GM12878 (cell line): Measurements from ENCODE around the gene PRRX1. TPM values are rescaled to one million over a fixed set of nuclear protein-coding genes. Genes with fewer than 3 reads are reported as not detected.

ENCODE experiments used
- ATAC-seq: fragments of 200-7000 bp; cut with Tn5 transposase; 3 replicates; pipeline ENCODE4 v1.9.1; 2020; ENCODE audit warnings: mild to moderate bottlenecking, moderate library complexity
- BruUV-seq: library from RNA; stranded (reverse); fragments of 400-500 nt; replicated peaks from 2 replicates; lab custom pipeline; 2021; lab: Mats Ljungman, UMichigan
- CTCF ChIA-PET: fragments of 300-600 bp; sonication (Branson Sonifier 250); formaldehyde crosslinking; extraction: SDS; loops from one replicate; lab custom pipeline; 2021; ENCODE audit warnings: inconsistent platforms; lab: Yijun Ruan, JAX
- POLR2A ChIA-PET: fragments of 350-600 bp; formaldehyde crosslinking; extraction: SDS; loops from one replicate; lab custom pipeline; 2021; ENCODE audit warnings: inconsistent platforms; lab: Charles Lee
- RAD21 ChIA-PET: fragments of 300-600 bp; sonication (Branson Sonifier 250); formaldehyde crosslinking; loops from one replicate; lab custom pipeline; 2023; ENCODE audit warnings: antibody characterized with exemption; ENCODE audit not compliant: unreplicated experiment; lab: Charles Lee
- SMC1A ChIA-PET: fragments of 300-600 bp; sonication (Branson Sonifier 250); formaldehyde crosslinking; loops from one replicate; lab custom pipeline; 2023; ENCODE audit not compliant: unreplicated experiment, uncharacterized antibody; lab: Charles Lee
- DNase-seq: peaks from one replicate; pipeline ENCODE4 v3.0.0-alpha.2; 2011; ENCODE audit warnings: low read depth, low spot score
- FAIRE-seq: peaks from 3 replicates; lab custom pipeline; 2011; peaks lifted over from hg19 to GRCh38; lab: Jason Lieb, UNC
- H2AFZ ChIP-seq: 2 replicates; pipeline ENCODE4 v1.6.0; 2011; ENCODE audit warnings: low read depth, low read length, control low read depth; ENCODE audit not compliant: control insufficient read depth
- H3K27ac ChIP-seq: 2 replicates; pipeline ENCODE4 v1.5.1; 2011; ENCODE audit warnings: control low read depth; ENCODE audit not compliant: control insufficient read depth, insufficient read depth
- H3K27me3 ChIP-seq, 2 experiments: replicated peaks in 1 of 2; 2 replicates each; pipeline versions ENCODE4 v1.6.0 to v1.6.1; 2011; ENCODE audit warnings: low read length in 1 of 2; ENCODE audit not compliant: control insufficient read depth in 2 of 2, insufficient read depth in 2 of 2
- H3K36me3 ChIP-seq, 2 experiments: 2 replicates each; pipeline ENCODE4 v1.5.1; 2011; ENCODE audit warnings: low read length in 1 of 2; ENCODE audit not compliant: control insufficient read depth in 2 of 2, insufficient read depth in 2 of 2
- H3K4me1 ChIP-seq: 2 replicates; pipeline ENCODE4 v1.6.1; 2011; ENCODE audit warnings: mild to moderate bottlenecking, low read length, moderate library complexity, mixed read lengths; ENCODE audit not compliant: control insufficient read depth, insufficient read depth
- H3K4me2 ChIP-seq: 2 replicates; pipeline ENCODE4 v1.6.0; 2011; ENCODE audit warnings: control low read depth; ENCODE audit not compliant: control insufficient read depth, insufficient read depth
- H3K4me3 ChIP-seq: fragments of 200-600 bp; sonication (generic); 2 replicates; pipeline ENCODE4 v1.5.1; 2016
- H3K79me2 ChIP-seq: 2 replicates; pipeline ENCODE4 v1.6.0; 2011; ENCODE audit warnings: low read length; ENCODE audit not compliant: control insufficient read depth, insufficient read depth
- H3K9ac ChIP-seq: 2 replicates; pipeline ENCODE4 v1.8.0; 2011; ENCODE audit warnings: low read length, control low read depth, mixed read lengths; ENCODE audit not compliant: control insufficient read depth, insufficient read depth
- H3K9me3 ChIP-seq: replicated peaks from 3 replicates; pipeline ENCODE4 v1.5.1; 2011; ENCODE audit warnings: mild to moderate bottlenecking, low read length; ENCODE audit not compliant: control insufficient read depth, insufficient read depth
- H4K20me1 ChIP-seq: 2 replicates; pipeline ENCODE4 v1.6.0; 2011; ENCODE audit not compliant: control insufficient read depth, insufficient read depth
- CREB1 ChIP-seq: IDR thresholded peaks from 2 replicates; pipeline ENCODE4 v1.6.1; 2012; ENCODE audit warnings: low read depth, mild to moderate bottlenecking, inconsistent platforms
- FOXM1 ChIP-seq: IDR thresholded peaks from 2 replicates; pipeline ENCODE4 v1.6.1; 2012; ENCODE audit warnings: low read depth, mild to moderate bottlenecking, inconsistent platforms, low read length, moderate library complexity
- KLF5 ChIP-seq: fragments of 450-650 bp; IDR thresholded peaks from 2 replicates; pipeline ENCODE4 v1.6.1; 2014; ENCODE audit warnings: mild to moderate bottlenecking; ENCODE audit not compliant: partially characterized antibody
- MEF2B ChIP-seq: fragments of 450-650 bp; IDR thresholded peaks from 2 replicates; pipeline ENCODE4 v1.6.1; 2018; ENCODE audit warnings: mild to moderate bottlenecking, moderate library complexity; ENCODE audit not compliant: partially characterized antibody, poor library complexity, severe bottlenecking
- NFIC ChIP-seq: IDR thresholded peaks from 2 replicates; pipeline ENCODE4 v1.6.1; 2012; ENCODE audit warnings: low read depth, mild to moderate bottlenecking, inconsistent platforms, low read length, moderate library complexity
- NRF1 ChIP-seq: conservative IDR thresholded peaks from 2 replicates; pipeline ENCODE4 v1.6.1; 2011; ENCODE audit warnings: mild to moderate bottlenecking, low read depth, low read length, improper control_type of control experiment
- SIX5 ChIP-seq: IDR thresholded peaks from 2 replicates; pipeline ENCODE4 v1.6.1; 2011; ENCODE audit warnings: mild to moderate bottlenecking, low read depth, low read length, moderate library complexity; ENCODE audit not compliant: severe bottlenecking
- TCF12 ChIP-seq: IDR thresholded peaks from 2 replicates; pipeline ENCODE4 v1.6.1; 2011; ENCODE audit warnings: low read depth, mild to moderate bottlenecking, low read length
- ZNF274 ChIP-seq: IDR thresholded peaks from one replicate; pipeline ENCODE4 v1.8.0; 2011; ENCODE audit not compliant: insufficient read length, insufficient read depth
- ZSCAN29 ChIP-seq: fragments of 450-650 bp; IDR thresholded peaks from 2 replicates; pipeline ENCODE4 v1.6.1; 2017; ENCODE audit warnings: mild to moderate bottlenecking, moderate library complexity
- WGBS: methylation state at CpG from one replicate; pipeline ENCODE4 v1.1.6; 2016; ENCODE audit warnings: low lambda C conversion rate; ENCODE audit not compliant: insufficient replicate concordance, insufficient coverage; ENCODE audit errors: missing lambda C conversion rate; 5-methylcytosine and 5-hydroxymethylcytosine counted together
- in situ Hi-C: fragments of 300-500 bp; cut with MboI; formaldehyde crosslinking; loops from 9 replicates; pipeline ENCODE4 v1.14.3; 2018; ENCODE audit warnings: mixed read lengths
- intact Hi-C: fragments of 100-400 bp; cut with micrococcal nuclease; formaldehyde crosslinking; loops from one replicate; pipeline ENCODE4 v1.14.2; 2022; ENCODE audit not compliant: unreplicated experiment
- polyA plus RNA-seq, 11 experiments: library from polyadenylated mRNA; depleted of rRNA in 4 of 11; unstranded in 6 of 11; stranded (reverse) in 5 of 11; fragments of >200 nt; fragmentation: Nextera tagmentation in 4 of 11; fragmentation: Illumina TruSeq in 1 of 11; extraction: Ambion mirVana in 4 of 11; extraction: Trizol in 1 of 11; gene quantifications; 1 replicate in 1 of 11; 2 replicates in 10 of 11; pipeline versions ENCODE4 v1.2.1 to v1.2.3, GENCODE V29; 2011 to 2016; ENCODE audit warnings: inconsistent platforms in 2 of 11, missing spikeins in 2 of 11, low read depth in 1 of 11
- total RNA-seq, 4 experiments: library from RNA; depleted of rRNA in 3 of 4; stranded (reverse); fragments of >200 nt in 3 of 4; fragmentation: Illumina TruSeq in 1 of 4; extraction: Trizol in 1 of 4; gene quantifications; 2 replicates each; pipeline versions ENCODE4 v1.2.1 to v1.2.3, GENCODE V29; 2013 to 2021
- TF ChIP-seq, protein P1 (sequence below): fragments of 450-650 bp; conservative IDR thresholded peaks from 2 replicates; pipeline ENCODE4 v1.6.1; 2017; ENCODE audit warnings: mild to moderate bottlenecking, moderate library complexity
- TF ChIP-seq, protein P2 (sequence below): fragments of 450-650 bp; IDR thresholded peaks from 2 replicates; pipeline ENCODE4 v1.6.1; 2017; ENCODE audit warnings: mild to moderate bottlenecking, moderate library complexity
- TF ChIP-seq, protein P3 (sequence below): fragments of 450-650 bp; IDR thresholded peaks from 2 replicates; pipeline ENCODE4 v1.6.1; 2014; ENCODE audit warnings: mild to moderate bottlenecking
- TF ChIP-seq, protein P4 (sequence below): fragments of 150-350 bp; IDR thresholded peaks from 2 replicates; pipeline ENCODE4 v1.6.1; 2016; ENCODE audit warnings: low read depth, low read length

Gene PRRX1
- total and polyA plus RNA-seq, 10 of the 15 experiments (the other 5 are each of a cell fraction or from before 2014, with no cell fraction given) = 0.42 to 64.6 (median 1.5) TPM

DNA sequence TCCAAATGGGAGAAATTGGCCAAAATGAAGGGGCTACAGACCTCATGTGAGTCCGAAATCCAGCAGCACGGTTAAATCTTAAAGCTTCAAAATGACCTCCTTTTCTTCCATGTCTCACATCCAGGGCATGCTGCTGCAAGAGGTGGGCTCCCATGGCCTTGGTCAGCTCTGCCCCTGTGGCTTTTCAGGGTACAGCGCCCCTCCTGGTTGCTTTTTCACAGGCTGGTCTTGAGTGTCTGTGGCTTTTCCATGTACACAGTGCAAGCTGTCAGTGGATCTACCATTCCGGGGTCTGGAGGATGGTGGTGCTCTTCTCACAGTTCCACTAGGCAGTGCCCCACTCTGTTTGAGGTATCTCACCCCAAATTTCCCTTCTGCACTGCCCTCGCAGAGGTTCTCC is 78.7 kb downstream of the PRRX1 start:
- BruUV-seq = no TSS peak
- no peaks in the 10 kb centered on the region for H3K79me2 ChIP-seq
- SMC1A ChIA-PET = no interaction called here
- H3K27me3 ChIP-seq = no peaks in the 10 kb centered on the region
- H3K9ac ChIP-seq = no peak overlapping the region
- DNase-seq = no peak
- POLR2A ChIA-PET = interaction anchor here (1.6 kb wide), 1 partner anchor 10 kb away, joined by 3 read pairs; no protein-coding TSS in a partner anchor
- H4K20me1 ChIP-seq = no peaks in the 10 kb centered on the region
- 34% methylated on average over 5 of the region's 5 CpGs for WGBS
- RAD21 ChIA-PET = no interaction called here
- no peak for FAIRE-seq
- H3K27ac ChIP-seq = no peak overlapping the region
- H3K4me1 ChIP-seq = no peaks in the 10 kb centered on the region
- in situ Hi-C loops (no loop called here), intact Hi-C loops (no loop called here)
- H3K4me3 ChIP-seq = no peak overlapping the region
- no peak for ATAC-seq
- H2AFZ ChIP-seq = no peak overlapping the region
- no peaks in the 10 kb centered on the region for H3K36me3 ChIP-seq
- no peak overlapping the region for H3K4me2 ChIP-seq
- CTCF ChIA-PET = no interaction called here
- H3K9me3 ChIP-seq = no peaks in the 10 kb centered on the region; the same call in 2 of the 3 replicates
- TF ChIP-seq FOXM1 (no peak), MEF2B (no peak), NFIC (no peak), TCF12 (no peak), ZNF274 (no peak), NRF1 (no peak), ZSCAN29 (no peak), KLF5 (no peak), SIX5 (no peak), CREB1 (no peak)
- TF ChIP-seq, protein P1, sequence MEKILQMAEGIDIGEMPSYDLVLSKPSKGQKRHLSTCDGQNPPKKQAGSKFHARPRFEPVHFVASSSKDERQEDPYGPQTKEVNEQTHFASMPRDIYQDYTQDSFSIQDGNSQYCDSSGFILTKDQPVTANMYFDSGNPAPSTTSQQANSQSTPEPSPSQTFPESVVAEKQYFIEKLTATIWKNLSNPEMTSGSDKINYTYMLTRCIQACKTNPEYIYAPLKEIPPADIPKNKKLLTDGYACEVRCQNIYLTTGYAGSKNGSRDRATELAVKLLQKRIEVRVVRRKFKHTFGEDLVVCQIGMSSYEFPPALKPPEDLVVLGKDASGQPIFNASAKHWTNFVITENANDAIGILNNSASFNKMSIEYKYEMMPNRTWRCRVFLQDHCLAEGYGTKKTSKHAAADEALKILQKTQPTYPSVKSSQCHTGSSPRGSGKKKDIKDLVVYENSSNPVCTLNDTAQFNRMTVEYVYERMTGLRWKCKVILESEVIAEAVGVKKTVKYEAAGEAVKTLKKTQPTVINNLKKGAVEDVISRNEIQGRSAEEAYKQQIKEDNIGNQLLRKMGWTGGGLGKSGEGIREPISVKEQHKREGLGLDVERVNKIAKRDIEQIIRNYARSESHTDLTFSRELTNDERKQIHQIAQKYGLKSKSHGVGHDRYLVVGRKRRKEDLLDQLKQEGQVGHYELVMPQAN = no peak
- TF ChIP-seq, protein P2, sequence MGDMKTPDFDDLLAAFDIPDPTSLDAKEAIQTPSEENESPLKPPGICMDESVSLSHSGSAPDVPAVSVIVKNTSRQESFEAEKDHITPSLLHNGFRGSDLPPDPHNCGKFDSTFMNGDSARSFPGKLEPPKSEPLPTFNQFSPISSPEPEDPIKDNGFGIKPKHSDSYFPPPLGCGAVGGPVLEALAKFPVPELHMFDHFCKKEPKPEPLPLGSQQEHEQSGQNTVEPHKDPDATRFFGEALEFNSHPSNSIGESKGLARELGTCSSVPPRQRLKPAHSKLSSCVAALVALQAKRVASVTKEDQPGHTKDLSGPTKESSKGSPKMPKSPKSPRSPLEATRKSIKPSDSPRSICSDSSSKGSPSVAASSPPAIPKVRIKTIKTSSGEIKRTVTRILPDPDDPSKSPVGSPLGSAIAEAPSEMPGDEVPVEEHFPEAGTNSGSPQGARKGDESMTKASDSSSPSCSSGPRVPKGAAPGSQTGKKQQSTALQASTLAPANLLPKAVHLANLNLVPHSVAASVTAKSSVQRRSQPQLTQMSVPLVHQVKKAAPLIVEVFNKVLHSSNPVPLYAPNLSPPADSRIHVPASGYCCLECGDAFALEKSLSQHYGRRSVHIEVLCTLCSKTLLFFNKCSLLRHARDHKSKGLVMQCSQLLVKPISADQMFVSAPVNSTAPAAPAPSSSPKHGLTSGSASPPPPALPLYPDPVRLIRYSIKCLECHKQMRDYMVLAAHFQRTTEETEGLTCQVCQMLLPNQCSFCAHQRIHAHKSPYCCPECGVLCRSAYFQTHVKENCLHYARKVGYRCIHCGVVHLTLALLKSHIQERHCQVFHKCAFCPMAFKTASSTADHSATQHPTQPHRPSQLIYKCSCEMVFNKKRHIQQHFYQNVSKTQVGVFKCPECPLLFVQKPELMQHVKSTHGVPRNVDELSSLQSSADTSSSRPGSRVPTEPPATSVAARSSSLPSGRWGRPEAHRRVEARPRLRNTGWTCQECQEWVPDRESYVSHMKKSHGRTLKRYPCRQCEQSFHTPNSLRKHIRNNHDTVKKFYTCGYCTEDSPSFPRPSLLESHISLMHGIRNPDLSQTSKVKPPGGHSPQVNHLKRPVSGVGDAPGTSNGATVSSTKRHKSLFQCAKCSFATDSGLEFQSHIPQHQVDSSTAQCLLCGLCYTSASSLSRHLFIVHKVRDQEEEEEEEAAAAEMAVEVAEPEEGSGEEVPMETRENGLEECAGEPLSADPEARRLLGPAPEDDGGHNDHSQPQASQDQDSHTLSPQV = no peak
- TF ChIP-seq, protein P3, sequence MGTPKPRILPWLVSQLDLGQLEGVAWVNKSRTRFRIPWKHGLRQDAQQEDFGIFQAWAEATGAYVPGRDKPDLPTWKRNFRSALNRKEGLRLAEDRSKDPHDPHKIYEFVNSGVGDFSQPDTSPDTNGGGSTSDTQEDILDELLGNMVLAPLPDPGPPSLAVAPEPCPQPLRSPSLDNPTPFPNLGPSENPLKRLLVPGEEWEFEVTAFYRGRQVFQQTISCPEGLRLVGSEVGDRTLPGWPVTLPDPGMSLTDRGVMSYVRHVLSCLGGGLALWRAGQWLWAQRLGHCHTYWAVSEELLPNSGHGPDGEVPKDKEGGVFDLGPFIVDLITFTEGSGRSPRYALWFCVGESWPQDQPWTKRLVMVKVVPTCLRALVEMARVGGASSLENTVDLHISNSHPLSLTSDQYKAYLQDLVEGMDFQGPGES = no peak
- TF ChIP-seq, protein P4, sequence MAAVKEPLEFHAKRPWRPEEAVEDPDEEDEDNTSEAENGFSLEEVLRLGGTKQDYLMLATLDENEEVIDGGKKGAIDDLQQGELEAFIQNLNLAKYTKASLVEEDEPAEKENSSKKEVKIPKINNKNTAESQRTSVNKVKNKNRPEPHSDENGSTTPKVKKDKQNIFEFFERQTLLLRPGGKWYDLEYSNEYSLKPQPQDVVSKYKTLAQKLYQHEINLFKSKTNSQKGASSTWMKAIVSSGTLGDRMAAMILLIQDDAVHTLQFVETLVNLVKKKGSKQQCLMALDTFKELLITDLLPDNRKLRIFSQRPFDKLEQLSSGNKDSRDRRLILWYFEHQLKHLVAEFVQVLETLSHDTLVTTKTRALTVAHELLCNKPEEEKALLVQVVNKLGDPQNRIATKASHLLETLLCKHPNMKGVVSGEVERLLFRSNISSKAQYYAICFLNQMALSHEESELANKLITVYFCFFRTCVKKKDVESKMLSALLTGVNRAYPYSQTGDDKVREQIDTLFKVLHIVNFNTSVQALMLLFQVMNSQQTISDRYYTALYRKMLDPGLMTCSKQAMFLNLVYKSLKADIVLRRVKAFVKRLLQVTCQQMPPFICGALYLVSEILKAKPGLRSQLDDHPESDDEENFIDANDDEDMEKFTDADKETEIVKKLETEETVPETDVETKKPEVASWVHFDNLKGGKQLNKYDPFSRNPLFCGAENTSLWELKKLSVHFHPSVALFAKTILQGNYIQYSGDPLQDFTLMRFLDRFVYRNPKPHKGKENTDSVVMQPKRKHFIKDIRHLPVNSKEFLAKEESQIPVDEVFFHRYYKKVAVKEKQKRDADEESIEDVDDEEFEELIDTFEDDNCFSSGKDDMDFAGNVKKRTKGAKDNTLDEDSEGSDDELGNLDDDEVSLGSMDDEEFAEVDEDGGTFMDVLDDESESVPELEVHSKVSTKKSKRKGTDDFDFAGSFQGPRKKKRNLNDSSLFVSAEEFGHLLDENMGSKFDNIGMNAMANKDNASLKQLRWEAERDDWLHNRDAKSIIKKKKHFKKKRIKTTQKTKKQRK = no peak
